ENCODE data around the gene MYZAP. TPM values are rescaled to one million over a fixed set of nuclear protein-coding genes. Genes with fewer than 3 reads are reported as not detected.

Gene MYZAP
- total RNA-seq, 1 donor from 2014 or later = 11.9 TPM

DNA sequence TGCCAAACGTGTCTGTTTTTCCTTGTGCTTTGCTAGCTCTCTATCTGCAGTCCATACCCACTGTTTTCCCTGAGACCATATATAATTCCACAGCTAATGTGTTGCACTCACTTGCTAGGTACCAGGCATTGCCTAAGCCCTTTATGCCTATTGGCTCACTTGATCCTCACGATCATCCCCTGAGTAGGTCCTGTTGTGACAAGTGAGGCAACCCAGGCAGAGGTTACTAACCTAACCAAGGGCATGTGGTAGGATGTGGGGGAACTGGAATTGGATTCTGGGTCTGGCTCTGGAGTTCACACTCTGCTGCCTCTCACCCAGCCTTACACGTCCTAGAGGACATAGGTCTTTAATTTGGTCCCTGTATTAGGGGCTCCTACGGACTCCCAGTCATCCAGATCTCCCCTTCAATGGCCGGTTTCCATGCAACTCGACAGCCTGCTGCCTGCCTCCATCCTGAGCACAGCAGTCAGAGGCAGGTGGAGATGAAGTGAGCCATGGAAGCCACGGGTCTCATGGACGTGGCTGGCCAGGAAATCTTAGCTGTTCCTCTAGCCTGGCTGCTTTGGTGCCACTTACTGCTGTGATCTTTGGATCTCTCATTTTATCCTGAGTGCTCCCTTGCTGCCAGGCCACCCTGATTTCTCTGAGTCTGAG is 38.9 kb upstream of the MYZAP start:
- TF ChIP-seq, protein P1, sequence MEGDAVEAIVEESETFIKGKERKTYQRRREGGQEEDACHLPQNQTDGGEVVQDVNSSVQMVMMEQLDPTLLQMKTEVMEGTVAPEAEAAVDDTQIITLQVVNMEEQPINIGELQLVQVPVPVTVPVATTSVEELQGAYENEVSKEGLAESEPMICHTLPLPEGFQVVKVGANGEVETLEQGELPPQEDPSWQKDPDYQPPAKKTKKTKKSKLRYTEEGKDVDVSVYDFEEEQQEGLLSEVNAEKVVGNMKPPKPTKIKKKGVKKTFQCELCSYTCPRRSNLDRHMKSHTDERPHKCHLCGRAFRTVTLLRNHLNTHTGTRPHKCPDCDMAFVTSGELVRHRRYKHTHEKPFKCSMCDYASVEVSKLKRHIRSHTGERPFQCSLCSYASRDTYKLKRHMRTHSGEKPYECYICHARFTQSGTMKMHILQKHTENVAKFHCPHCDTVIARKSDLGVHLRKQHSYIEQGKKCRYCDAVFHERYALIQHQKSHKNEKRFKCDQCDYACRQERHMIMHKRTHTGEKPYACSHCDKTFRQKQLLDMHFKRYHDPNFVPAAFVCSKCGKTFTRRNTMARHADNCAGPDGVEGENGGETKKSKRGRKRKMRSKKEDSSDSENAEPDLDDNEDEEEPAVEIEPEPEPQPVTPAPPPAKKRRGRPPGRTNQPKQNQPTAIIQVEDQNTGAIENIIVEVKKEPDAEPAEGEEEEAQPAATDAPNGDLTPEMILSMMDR (IDR thresholded peaks at IDR 0.05; ENCODE audit: unreplicated experiment) = no peak
- Mint-ChIP-seq H3K27me3 (no peaks in the 10 kb centered on the region), H3K4me1 (ENCODE audit: low read depth) (peaks cover 37% of the 10 kb centered on the region), H3K9me3 (ENCODE audit: low read depth) (no peaks in the 10 kb centered on the region), H3K36me3 (ENCODE audit: insufficient read depth) (peaks cover 8% of the 10 kb centered on the region), H3K27ac (peak overlapping the region; percentile 98), H3K4me3 (ENCODE audit: low read depth) (no peak overlapping the region)
- DNase-seq (ENCODE audit: low spot score, unreplicated experiment) = no peak

DNA sequence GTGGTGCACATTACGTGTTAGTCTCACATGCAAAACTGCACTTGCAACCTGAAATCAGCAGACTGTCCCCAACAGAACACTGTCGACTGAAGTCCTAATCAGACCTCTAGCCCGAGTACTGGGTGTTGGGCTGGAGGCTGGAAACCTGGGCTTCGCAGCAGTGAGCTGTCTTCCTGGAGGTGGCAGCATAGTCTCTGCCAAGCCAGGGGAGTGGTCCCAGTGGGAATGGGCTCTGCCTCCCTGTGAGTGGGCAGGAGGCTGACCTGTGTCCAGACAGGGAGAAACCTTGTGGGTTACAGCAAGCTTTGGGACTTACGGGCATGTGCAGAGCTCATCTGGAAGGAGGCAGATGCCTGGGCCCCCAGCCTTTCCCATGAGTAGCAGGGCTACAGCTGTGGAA is 38.2 kb upstream of the MYZAP start:
- Mint-ChIP-seq H3K27me3 (no peaks in the 10 kb centered on the region), H3K9me3 (ENCODE audit: low read depth) (no peaks in the 10 kb centered on the region), H3K27ac (peak overlapping the region; percentile 86), H3K4me1 (ENCODE audit: low read depth) (peaks cover 32% of the 10 kb centered on the region), H3K4me3 (ENCODE audit: low read depth) (no peak overlapping the region), H3K36me3 (ENCODE audit: insufficient read depth) (peaks cover 6% of the 10 kb centered on the region)
- TF ChIP-seq, protein P1 (IDR thresholded peaks at IDR 0.05; ENCODE audit: unreplicated experiment) = no peak
- DNase-seq (ENCODE audit: low spot score, unreplicated experiment) = no peak

DNA sequence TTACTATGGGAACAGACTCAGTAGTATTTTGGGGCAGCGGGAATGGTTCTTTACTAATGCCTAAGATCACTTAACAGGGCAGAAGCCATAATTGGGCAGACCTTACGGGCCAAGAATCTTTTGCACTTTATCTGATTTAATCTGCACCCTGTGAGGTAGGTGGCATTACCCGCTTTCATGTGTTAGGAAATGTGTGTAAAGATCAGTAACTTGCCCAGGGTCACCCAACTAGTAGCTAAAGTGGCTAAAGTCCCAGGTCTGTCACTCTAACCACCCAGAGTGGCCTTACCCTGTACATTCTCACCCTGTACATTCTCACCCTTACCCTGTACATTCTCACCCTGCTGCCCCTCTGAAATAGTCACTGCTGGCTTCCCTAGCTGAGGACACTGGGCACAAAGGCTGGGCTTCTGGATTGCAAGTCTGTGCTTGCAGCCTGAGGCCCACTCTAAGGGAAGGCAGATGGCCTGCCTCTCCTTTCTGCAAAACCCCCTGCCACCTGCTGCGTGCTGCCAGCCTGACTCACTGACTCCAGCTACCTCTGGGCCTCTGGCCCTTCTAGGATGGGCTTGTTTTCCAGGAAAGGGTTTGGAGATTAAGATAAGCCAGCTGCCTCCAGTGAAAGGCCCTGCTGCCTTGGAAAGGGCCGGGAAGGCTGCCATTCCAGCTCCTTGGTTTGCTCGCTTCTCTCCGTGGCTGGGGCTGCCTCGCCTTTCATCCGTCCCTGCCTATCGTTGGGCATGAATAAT is 37.5 kb upstream of the MYZAP start:
- H3K4me3 Mint-ChIP-seq (ENCODE audit: low read depth) = no peak overlapping the region
- H3K27me3 Mint-ChIP-seq = no peaks in the 10 kb centered on the region
- no peaks in the 10 kb centered on the region for H3K9me3 Mint-ChIP-seq (ENCODE audit: low read depth)
- peaks cover 4% of the 10 kb centered on the region for H3K36me3 Mint-ChIP-seq (ENCODE audit: insufficient read depth)
- TF ChIP-seq, protein P1 (IDR thresholded peaks at IDR 0.05; ENCODE audit: unreplicated experiment) = no peak
- peak overlapping the region; percentile 77 for H3K27ac Mint-ChIP-seq
- no peak for DNase-seq (ENCODE audit: low spot score, unreplicated experiment)
- H3K4me1 Mint-ChIP-seq (ENCODE audit: low read depth) = peaks cover 27% of the 10 kb centered on the region

DNA sequence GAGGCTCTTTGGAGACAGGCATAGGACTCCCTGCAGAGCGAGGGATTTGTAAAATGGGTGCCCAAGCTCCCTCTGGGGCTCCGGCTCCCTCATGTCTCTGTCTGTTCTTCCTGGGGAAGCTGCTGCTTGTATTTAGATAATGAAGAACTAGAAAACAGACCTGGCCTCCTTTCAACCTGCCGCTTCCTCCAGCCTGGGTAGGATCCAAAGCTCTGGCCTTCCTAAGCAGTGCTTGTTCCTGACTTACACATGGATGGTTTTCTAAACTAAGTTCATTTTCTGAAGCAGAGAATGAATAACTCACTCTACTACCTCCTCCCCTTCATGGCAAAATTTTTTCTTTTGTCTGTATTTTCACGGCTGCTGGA is 36.9 kb upstream of the MYZAP start:
- no peak for DNase-seq (ENCODE audit: low spot score, unreplicated experiment)
- Mint-ChIP-seq H3K4me3 (ENCODE audit: low read depth) (no peak overlapping the region), H3K4me1 (ENCODE audit: low read depth) (peaks cover 27% of the 10 kb centered on the region), H3K36me3 (ENCODE audit: insufficient read depth) (peaks cover 4% of the 10 kb centered on the region), H3K27ac (peak overlapping the region; percentile 60), H3K9me3 (ENCODE audit: low read depth) (no peaks in the 10 kb centered on the region), H3K27me3 (no peaks in the 10 kb centered on the region)
- TF ChIP-seq, protein P1 (IDR thresholded peaks at IDR 0.05; ENCODE audit: unreplicated experiment) = no peak

DNA sequence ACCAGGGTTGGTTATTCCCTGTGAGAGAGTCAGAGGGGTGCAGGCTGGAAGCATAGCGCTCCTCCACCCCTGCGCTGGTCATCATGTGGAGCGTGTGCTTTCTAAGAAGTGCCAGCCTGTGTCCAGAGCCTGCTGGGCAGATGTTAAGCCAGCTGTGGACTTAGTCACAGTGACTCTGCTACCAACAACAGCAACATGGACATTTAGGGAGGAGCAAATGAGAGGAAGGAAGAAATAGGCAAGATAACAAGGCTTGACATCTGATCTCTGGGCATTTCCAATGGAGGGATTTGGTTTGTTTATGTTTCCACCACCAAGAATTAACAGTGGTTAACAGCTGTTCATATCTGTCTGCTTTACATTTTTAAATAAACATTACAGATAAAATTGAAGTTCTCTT is 36.4 kb upstream of the MYZAP start:
- Mint-ChIP-seq H3K27ac (peak overlapping the region; percentile 60), H3K36me3 (ENCODE audit: insufficient read depth) (peaks cover 4% of the 10 kb centered on the region), H3K4me3 (ENCODE audit: low read depth) (no peak overlapping the region), H3K27me3 (no peaks in the 10 kb centered on the region), H3K9me3 (ENCODE audit: low read depth) (no peaks in the 10 kb centered on the region), H3K4me1 (ENCODE audit: low read depth) (peaks cover 27% of the 10 kb centered on the region)
- no peak for DNase-seq (ENCODE audit: low spot score, unreplicated experiment)
- TF ChIP-seq, protein P1 (IDR thresholded peaks at IDR 0.05; ENCODE audit: unreplicated experiment) = no peak
